ENCODE data around the gene DYNLL1. TPM values are rescaled to one million over a fixed set of nuclear protein-coding genes. Genes with fewer than 3 reads are reported as not detected.

The DYNLL1 gene
- total and polyA plus RNA-seq, 2 experiments from 2014 or later: 310 to 868 TPM

- no peak for TF ChIP-seq EZH2phosphoT487 (IDR thresholded peaks at IDR 0.05; ENCODE audit: unreplicated experiment)
Measured at GRCh38 chr12:120544691-120545090, 48.8 kb downstream of the DYNLL1 start (continued).

GRCh38 chr12:120546050-120546386 is 50.1 kb downstream of the DYNLL1 start:
- no peaks in the 10 kb centered on the region for H3K27me3 ChIP-seq (ENCODE audit: insufficient read depth)
- peaks cover 59% of the 10 kb centered on the region for H4K20me1 ChIP-seq (replicated peaks; ENCODE audit: insufficient read depth)
- no peak for DNase-seq (ENCODE audit: low spot score)
- peaks cover 22% of the 10 kb centered on the region for H3K36me3 ChIP-seq (ENCODE audit: insufficient read depth)
- H3K27ac Mint-ChIP-seq: no peak overlapping the region
- H3K9me2 ChIP-seq (ENCODE audit: insufficient read depth): no peaks in the 10 kb centered on the region
- H3K36me3 Mint-ChIP-seq (ENCODE audit: low read depth): peaks cover 5% of the 10 kb centered on the region
- no peak overlapping the region for H2AFZ ChIP-seq
- no peak for TF ChIP-seq CTCF (conservative IDR thresholded peaks at IDR 0.05; ENCODE audit: low read depth in 2 of 2)
- TF ChIP-seq ETS1 (IDR thresholded peaks at IDR 0.05): no peak
- TF ChIP-seq REST (IDR thresholded peaks at IDR 0.05; ENCODE audit: unreplicated experiment): no peak
- no peak for TF ChIP-seq CREB1 (CRISPR knock-in tag; IDR thresholded peaks at IDR 0.05; ENCODE audit: low read depth)
- TF ChIP-seq EZH2phosphoT487 (IDR thresholded peaks at IDR 0.05; ENCODE audit: unreplicated experiment): no peak
- TF ChIP-seq POLR2AphosphoS5 (IDR thresholded peaks at IDR 0.05; ENCODE audit: low read depth): no peak
- TF ChIP-seq ZNF462 (CRISPR knock-in tag; IDR thresholded peaks at IDR 0.05): no peak
- TF ChIP-seq NANOG (IDR thresholded peaks at IDR 0.05; ENCODE audit: borderline replicate concordance): no peak
- no peak for TF ChIP-seq ZNF331 (CRISPR knock-in tag; IDR thresholded peaks at IDR 0.05; ENCODE audit: low read depth)
- no peak for TF ChIP-seq STAT1 (IDR thresholded peaks at IDR 0.05; ENCODE audit: unreplicated experiment)
- TF ChIP-seq JUNB (IDR thresholded peaks at IDR 0.05; ENCODE audit: unreplicated experiment): no peak
- TF ChIP-seq ZNF114 (CRISPR knock-in tag; IDR thresholded peaks at IDR 0.05): no peak
- TF ChIP-seq EZH2 (IDR thresholded peaks at IDR 0.05; ENCODE audit: low read depth, unreplicated experiment): no peak
- H3K4me1 Mint-ChIP-seq: peaks cover 2% of the 10 kb centered on the region; the same call in 1 of the 3 replicates
- H3K9me3 Mint-ChIP-seq: no peaks in the 10 kb centered on the region
- no peaks in the 10 kb centered on the region; the same call in none of the 2 replicates for H3F3A ChIP-seq (replicated peaks; ENCODE audit: low read depth)
- peaks cover 93% of the 10 kb centered on the region for H3K79me2 ChIP-seq (replicated peaks; ENCODE audit: insufficient read depth)
- H3K4me1 ChIP-seq (ENCODE audit: insufficient read depth): peaks cover 8% of the 10 kb centered on the region
- H3K27me3 Mint-ChIP-seq (ENCODE audit: insufficient read depth, low read depth, poor library complexity): no peaks in the 10 kb centered on the region
- no peak overlapping the region for H3K4me3 Mint-ChIP-seq
- no peak for ATAC-seq
- no peak overlapping the region for H3K4me3 ChIP-seq
- H3K4me2 ChIP-seq: no peak overlapping the region
- peak overlapping the region; percentile 42; the same call in 1 of the 2 replicates for H3K27ac ChIP-seq (ENCODE audit: low read depth)

Measured in GM23338 (cell line).